BLaER1 treated with 17β-estradiol and CSF1 and Interleukin-3, amounts not matched to agents 10 nM and 100 nM (cell line): ENCODE data around the gene SEMA3F.

Experiments used
- H3K27ac ChIP-seq, 11 experiments: shearing (Covaris generic); formaldehyde crosslinking; 2 replicates each; pipeline ENCODE4 v1.8.1; 2022
- H3K27me3 ChIP-seq, 11 experiments: shearing (Covaris generic); formaldehyde crosslinking; 2 replicates each; pipeline ENCODE4 v1.8.1; 2022
- H3K36me3 ChIP-seq, 11 experiments: shearing (Covaris generic); formaldehyde crosslinking; 2 replicates each; pipeline ENCODE4 v1.8.1; 2022
- H3K4me1 ChIP-seq, 10 experiments: shearing (Covaris generic); formaldehyde crosslinking; 2 replicates each; pipeline ENCODE4 v1.8.1; 2022
- H3K4me2 ChIP-seq, 11 experiments: shearing (Covaris generic); formaldehyde crosslinking; 2 replicates each; pipeline ENCODE4 v1.8.1; 2022
- H3K4me3 ChIP-seq, 10 experiments: shearing (Covaris generic); formaldehyde crosslinking; 2 replicates each; pipeline ENCODE4 v1.8.1; 2022
- H3K9ac ChIP-seq, 11 experiments: shearing (Covaris generic); formaldehyde crosslinking; 2 replicates each; pipeline ENCODE4 v1.8.1; 2022
- H3K9me3 ChIP-seq, 11 experiments: shearing (Covaris generic); formaldehyde crosslinking; replicated peaks in 1 of 11; 2 replicates each; pipeline ENCODE4 v1.8.1; 2022
- H4K20me1 ChIP-seq, 11 experiments: shearing (Covaris generic); formaldehyde crosslinking; 2 replicates each; pipeline ENCODE4 v1.8.1; 2022
- Cebpa-rat ChIP-seq, 11 experiments: shearing (Covaris generic); IDR thresholded peaks; 2 replicates each; pipeline ENCODE4 v1.8.1; 2022

The SEMA3F gene

GRCh38 chr3:50168388-50168787 is 13.3 kb downstream of the SEMA3F start:
- no peak overlapping the region for H3K4me3 ChIP-seq
- no peaks in the 10 kb centered on the region for H3K27me3 ChIP-seq
- peaks cover 57 to 100% (median 98%) of the 10 kb centered on the region in 10 experiments for H3K4me1 ChIP-seq
- peak overlapping the region; percentile 28 to 99 (median 86); a peak in 21 of 22 replicates for H3K4me2 ChIP-seq
- peaks cover 0 to 75% (median 0%) of the 10 kb centered on the region in 11 experiments; a peak in 6 of 22 replicates for H4K20me1 ChIP-seq
- H3K9ac ChIP-seq: 0 out of 22 replicates have a peak overlapping the region, but pooled peaks of 2 of the 11 experiments have one; percentile 7 to 24
- TF ChIP-seq Cebpa-rat (IDR thresholded peaks at IDR 0.05): no peak
- H3K27ac ChIP-seq: peak overlapping the region in 6 of 11 experiments; percentile 12 to 50 (median 20); a peak in 5 of 22 replicates
- peaks cover 0 to 12% (median 0%) of the 10 kb centered on the region in 11 experiments; a peak in 4 of 22 replicates for H3K36me3 ChIP-seq
- no peaks in the 10 kb centered on the region for H3K9me3 ChIP-seq

- no peak for TF ChIP-seq Cebpa-rat (IDR thresholded peaks at IDR 0.05)
- peaks cover 0 to 17% (median 2%) of the 10 kb centered on the region in 11 experiments; a peak in 8 of 22 replicates for H3K36me3 ChIP-seq
- no peak overlapping the region for H3K9ac ChIP-seq
- H3K4me1 ChIP-seq: peaks cover 61 to 100% (median 98%) of the 10 kb centered on the region in 10 experiments
- no peaks in the 10 kb centered on the region for H3K27me3 ChIP-seq
- peaks cover 0 to 75% (median 0%) of the 10 kb centered on the region in 11 experiments; a peak in 6 of 22 replicates for H4K20me1 ChIP-seq
- H3K4me2 ChIP-seq: peak overlapping the region; percentile 28 to 99 (median 86); a peak in 19 of 22 replicates
- no peak overlapping the region for H3K4me3 ChIP-seq
- H3K27ac ChIP-seq: peak overlapping the region in 6 of 11 experiments; percentile 12 to 50 (median 20); a peak in 5 of 22 replicates
- no peaks in the 10 kb centered on the region for H3K9me3 ChIP-seq
Observed at GRCh38 chr3:50168791-50169190, 13.7 kb downstream of the SEMA3F start.

DNA sequence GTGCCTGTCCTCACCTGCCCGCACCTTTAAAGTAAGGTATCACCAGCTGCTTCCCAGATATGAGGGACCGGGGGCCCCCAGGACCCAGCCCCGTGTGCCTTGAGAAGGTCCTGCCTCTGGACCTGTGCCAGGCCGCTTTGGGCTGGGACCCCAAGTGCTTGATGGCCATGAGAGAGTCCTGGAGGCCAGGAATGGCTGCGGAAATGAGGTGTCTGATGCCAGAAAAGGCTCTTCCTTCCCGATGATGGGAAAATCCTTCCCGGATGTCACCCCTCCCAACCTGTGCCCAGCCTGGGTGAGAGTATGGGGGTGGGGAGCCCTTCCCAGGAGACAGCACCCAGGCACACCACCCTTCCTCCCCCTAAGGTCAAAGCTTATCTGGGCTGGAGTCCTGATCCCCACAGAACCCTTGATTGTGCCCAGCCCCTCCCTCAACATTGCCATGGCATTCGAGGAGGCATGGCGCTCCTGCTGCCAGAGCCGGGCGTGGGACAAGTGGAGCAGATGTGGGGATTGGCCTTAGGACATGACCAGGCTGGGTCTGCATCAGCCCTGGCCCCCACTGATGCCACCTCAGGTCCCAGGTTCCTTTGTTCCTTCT is 14.2 kb downstream of the SEMA3F start:
- Histone ChIP-seq H4K20me1 (peaks cover 0 to 75% (median 0%) of the 10 kb centered on the region in 11 experiments; a peak in 7 of 22 replicates), H3K4me2 (peak overlapping the region in 9 of 11 experiments; percentile 76 to 99 (median 86); a peak in 15 of 22 replicates), H3K36me3 (peaks cover 0 to 21% (median 8%) of the 10 kb centered on the region in 11 experiments; a peak in 12 of 22 replicates), H3K4me1 (peaks cover 64 to 99% (median 98%) of the 10 kb centered on the region in 10 experiments), H3K27me3 (no peaks in the 10 kb centered on the region), H3K9me3 (no peaks in the 10 kb centered on the region), H3K9ac (no peak overlapping the region), H3K4me3 (no peak overlapping the region), H3K27ac (peak overlapping the region in 2 of 11 experiments; percentile 50 to 52; a peak in 3 of 22 replicates)
- TF ChIP-seq Cebpa-rat (IDR thresholded peaks at IDR 0.05): no peak

DNA sequence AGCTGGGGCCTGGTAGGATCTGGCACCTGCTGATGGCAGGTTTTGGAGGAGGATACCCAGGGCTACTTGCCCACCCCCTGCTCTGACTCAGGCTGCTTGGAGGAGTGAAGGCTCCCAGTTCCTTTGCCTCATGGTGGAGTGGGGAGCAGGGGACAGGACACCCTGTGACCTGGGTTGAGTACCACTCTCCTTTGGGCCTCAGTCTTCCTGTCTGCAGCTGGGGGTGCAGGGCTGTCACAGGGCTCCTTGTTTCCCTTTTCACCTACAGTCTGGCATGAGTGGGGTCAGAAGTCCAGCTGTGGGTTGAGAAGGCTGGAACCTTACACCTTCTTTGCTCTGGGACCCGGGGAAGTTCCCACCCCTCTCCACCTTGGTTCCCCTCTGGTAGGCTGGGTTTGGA is 14.7 kb downstream of the SEMA3F start:
- no peak for TF ChIP-seq Cebpa-rat (IDR thresholded peaks at IDR 0.05)
- Histone ChIP-seq H3K36me3 (peaks cover 0 to 26% (median 13%) of the 10 kb centered on the region in 11 experiments; a peak in 12 of 22 replicates), H4K20me1 (peaks cover 0 to 73% (median 0%) of the 10 kb centered on the region in 11 experiments; a peak in 7 of 22 replicates), H3K9me3 (no peaks in the 10 kb centered on the region), H3K27ac (peak overlapping the region in 5 of 11 experiments; percentile 40 to 64 (median 52); a peak in 6 of 22 replicates), H3K4me2 (peak overlapping the region; percentile 76 to 99 (median 84); a peak in 20 of 22 replicates), H3K4me1 (peaks cover 64 to 98% (median 93%) of the 10 kb centered on the region in 10 experiments), H3K4me3 (no peak overlapping the region), H3K9ac (no peak overlapping the region), H3K27me3 (no peaks in the 10 kb centered on the region)

- Histone ChIP-seq H3K36me3 (peaks cover 0 to 31% (median 13%) of the 10 kb centered on the region in 11 experiments; a peak in 12 of 22 replicates), H3K27ac (peak overlapping the region in 9 of 11 experiments; percentile 19 to 64 (median 49); a peak in 14 of 22 replicates), H3K9me3 (no peaks in the 10 kb centered on the region), H3K4me2 (peak overlapping the region; percentile 76 to 99 (median 84)), H3K27me3 (no peaks in the 10 kb centered on the region), H4K20me1 (peaks cover 0 to 65% (median 0%) of the 10 kb centered on the region in 11 experiments; a peak in 7 of 22 replicates), H3K4me1 (peaks cover 62 to 89% (median 86%) of the 10 kb centered on the region in 10 experiments), H3K9ac (peak overlapping the region in 9 of 11 experiments; percentile 10 to 49 (median 33); a peak in 11 of 22 replicates), H3K4me3 (no peak overlapping the region)
- no peak for TF ChIP-seq Cebpa-rat (IDR thresholded peaks at IDR 0.05)
Observed at GRCh38 chr3:50170689-50171088, 15.6 kb downstream of the SEMA3F start.

DNA sequence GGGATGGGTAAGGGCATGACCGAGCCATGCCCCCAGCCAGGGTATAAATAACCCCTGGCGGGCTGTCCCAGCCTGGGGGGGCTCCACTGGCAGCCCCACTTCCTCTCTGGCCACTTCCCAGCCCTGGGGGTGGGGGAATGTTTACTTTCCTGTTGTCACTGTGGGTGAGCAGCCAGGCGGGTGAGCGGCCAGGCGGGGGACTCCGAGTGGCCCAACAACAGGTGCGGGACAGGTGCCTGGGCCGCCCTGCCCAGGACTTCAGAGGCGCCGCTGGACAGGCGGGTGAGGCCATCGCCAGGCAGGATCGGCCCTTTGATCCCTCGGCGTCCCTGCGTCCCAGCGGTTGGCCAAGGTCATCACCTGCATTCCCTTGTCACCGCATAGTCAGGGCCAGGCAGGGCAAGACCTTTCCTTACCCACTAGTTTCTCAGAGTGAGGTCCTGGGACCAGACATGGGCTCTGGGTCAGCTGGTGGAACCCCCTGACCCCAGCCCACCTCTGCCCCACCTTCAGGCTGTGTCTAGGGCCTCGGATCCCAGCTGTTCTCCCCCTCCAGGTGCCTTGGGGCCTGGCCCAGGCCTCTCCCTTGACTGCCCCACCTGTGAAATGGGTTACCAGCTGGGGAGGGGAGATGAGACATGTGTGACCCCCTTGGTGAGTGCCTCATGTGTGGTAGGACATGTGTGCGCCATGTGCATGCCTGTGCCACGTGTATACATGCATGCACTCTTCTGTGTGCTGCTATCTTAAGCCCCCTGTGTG is 16.6 kb downstream of the SEMA3F start:
- H3K4me1 ChIP-seq: peaks cover 51 to 79% (median 76%) of the 10 kb centered on the region in 10 experiments
- no peaks in the 10 kb centered on the region for H3K27me3 ChIP-seq
- H3K9me3 ChIP-seq: no peaks in the 10 kb centered on the region
- H3K27ac ChIP-seq: peak overlapping the region in 8 of 11 experiments; percentile 19 to 64 (median 50); a peak in 15 of 22 replicates
- H3K4me2 ChIP-seq: peak overlapping the region; percentile 76 to 99 (median 84)
- peaks cover 0 to 58% (median 0%) of the 10 kb centered on the region in 11 experiments; a peak in 7 of 22 replicates for H4K20me1 ChIP-seq
- no peak overlapping the region; a peak in 1 of 20 replicates for H3K4me3 ChIP-seq
- H3K9ac ChIP-seq: peak overlapping the region in 8 of 11 experiments; percentile 6 to 37 (median 22); a peak in 9 of 22 replicates
- TF ChIP-seq Cebpa-rat (IDR thresholded peaks at IDR 0.05): no peak
- peaks cover 0 to 40% (median 22%) of the 10 kb centered on the region in 11 experiments; a peak in 14 of 22 replicates for H3K36me3 ChIP-seq

- H3K4me2 ChIP-seq: peak overlapping the region in 7 of 11 experiments; percentile 2 to 87 (median 76); a peak in 5 of 22 replicates
- H3K36me3 ChIP-seq: peaks cover 0 to 48% (median 28%) of the 10 kb centered on the region in 11 experiments; a peak in 14 of 22 replicates
- H3K9ac ChIP-seq: no peak overlapping the region
Observed at GRCh38 chr3:50172626-50173220, 17.6 kb downstream of the SEMA3F start.

More at GRCh38 chr3:50172626-50173220, 17.6 kb downstream of the SEMA3F start:
- Histone ChIP-seq H3K27me3 (no peaks in the 10 kb centered on the region), H3K4me3 (no peak overlapping the region), H3K27ac (peak overlapping the region in 1 of 11 experiments; percentile 64; a peak in 1 of 22 replicates), H4K20me1 (peaks cover 0 to 52% (median 0%) of the 10 kb centered on the region in 11 experiments; a peak in 7 of 22 replicates), H3K4me1 (peaks cover 43 to 69% (median 66%) of the 10 kb centered on the region in 10 experiments), H3K9me3 (no peaks in the 10 kb centered on the region)
- no peak for TF ChIP-seq Cebpa-rat (IDR thresholded peaks at IDR 0.05)
